ENCODE measurements around the gene PSMD11.
"Not testable (repeated sequence)": the region's sequence is repeated elsewhere in the genome, so short reads cannot be mapped to it uniquely, and the experiment has no call there.

The PSMD11 gene

DNA sequence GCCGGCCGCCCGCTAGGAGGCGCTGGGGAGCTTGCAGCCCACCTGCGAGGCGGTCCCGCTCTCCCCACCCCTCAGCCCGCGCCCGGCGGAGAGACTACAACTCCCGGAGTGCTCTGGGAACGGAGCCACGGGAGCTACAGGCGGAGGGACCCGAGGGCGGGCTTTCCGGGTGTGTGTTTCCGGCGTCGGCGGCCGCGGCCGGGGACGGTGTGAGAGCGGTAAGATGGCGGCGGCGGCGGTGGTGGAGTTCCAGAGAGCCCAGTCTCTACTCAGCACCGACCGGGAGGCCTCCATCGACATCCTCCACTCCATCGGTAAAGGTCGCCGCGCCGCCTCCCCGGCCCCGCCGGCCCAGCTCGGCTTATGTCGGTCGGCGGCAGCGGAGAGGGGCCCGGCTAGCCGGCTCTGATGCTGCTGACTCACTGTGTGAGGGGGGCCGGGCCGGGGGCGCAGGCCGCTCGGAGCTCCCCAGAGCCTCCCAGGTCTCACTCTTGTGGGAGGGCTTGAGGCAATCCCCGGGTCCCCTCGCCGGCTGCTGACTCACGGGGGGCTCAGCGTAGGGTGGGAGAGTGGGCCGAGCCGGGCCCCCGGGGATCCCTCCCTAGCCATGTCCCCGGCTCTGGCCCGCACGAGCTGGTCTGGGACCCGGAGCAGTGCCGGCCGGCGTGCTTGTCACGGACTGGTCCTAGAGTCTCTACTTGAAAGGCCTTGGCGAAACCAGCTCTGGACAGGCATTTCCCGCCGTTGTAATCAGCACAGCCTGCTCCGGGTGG, at the start of gene PSMD11:
TSS of gene PSMD11 (plus strand) at position 210 of the 773 bp plus-strand sequence. CDS start at position 224, 14 bp downstream.
- H3K27ac Mint-ChIP-seq = peak within 1 kb of the TSS; percentile 81
- H3K4me3 Mint-ChIP-seq = peak within 1 kb of the TSS; percentile 87
- DNase-seq (peak; percentile 99), ATAC-seq (peak; percentile 95)
- H3K27me3 Mint-ChIP-seq = peaks cover 10% of the 10 kb centered on the region
- H3K9me3 Mint-ChIP-seq = no peaks in the 10 kb centered on the region
- peaks cover 49% of the 10 kb centered on the region for H3K4me1 Mint-ChIP-seq
- H3K36me3 Mint-ChIP-seq (ENCODE audit: low read depth) = peaks cover 39% of the 10 kb centered on the region

DNA sequence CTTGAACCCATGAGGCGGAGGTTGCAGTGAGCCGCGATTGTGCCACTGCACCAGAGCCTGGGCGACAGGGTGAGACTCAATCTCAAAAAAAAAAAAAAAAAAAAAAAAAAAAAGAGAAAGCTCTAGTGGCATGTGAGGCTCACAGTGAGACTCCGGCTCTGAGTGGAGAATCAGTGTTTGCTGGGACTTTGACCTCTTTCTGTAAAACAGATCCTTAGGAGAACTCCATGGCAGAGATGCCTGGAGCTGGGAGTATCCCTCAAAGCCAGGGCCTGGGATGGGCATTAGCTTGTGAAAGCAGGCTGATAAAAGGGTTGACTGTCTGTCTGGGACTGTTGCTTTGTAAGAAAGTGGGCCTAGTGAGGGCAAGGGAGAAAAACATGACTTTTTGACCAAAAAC, 48.0 kb upstream of the PSMD11 start:
- Mint-ChIP-seq H3K36me3 (ENCODE audit: low read depth) (peaks cover 4% of the 10 kb centered on the region), H3K4me1 (peaks cover 4% of the 10 kb centered on the region), H3K4me3 (no peak overlapping the region), H3K27me3 (no peaks in the 10 kb centered on the region), H3K9me3 (peaks cover 2% of the 10 kb centered on the region), H3K27ac (no peak overlapping the region)
- DNase-seq = no peak
- ATAC-seq = no peak

DNA sequence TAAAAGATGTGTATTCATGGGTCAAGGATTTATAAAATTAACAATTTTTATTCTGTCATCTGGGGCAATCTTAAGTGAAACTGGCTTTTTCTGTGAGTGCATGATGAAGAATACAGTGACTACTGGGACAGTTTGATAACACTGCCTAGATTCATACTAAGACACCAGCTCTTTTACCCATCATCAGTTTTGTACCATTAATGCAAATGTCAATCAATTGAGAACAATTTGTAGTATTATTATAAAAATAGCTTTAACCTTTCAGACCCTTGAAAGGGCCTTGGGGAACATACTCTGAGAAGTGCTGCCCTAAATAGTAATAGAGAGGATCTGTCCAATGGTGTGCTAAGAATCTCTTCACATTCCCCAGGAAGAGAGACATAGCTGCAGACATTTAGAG, 45.4 kb upstream of the PSMD11 start:
- Mint-ChIP-seq H3K27me3 (no peaks in the 10 kb centered on the region), H3K27ac (no peak overlapping the region), H3K4me1 (peaks cover 4% of the 10 kb centered on the region), H3K9me3 (peaks cover 2% of the 10 kb centered on the region), H3K36me3 (ENCODE audit: low read depth) (peaks cover 4% of the 10 kb centered on the region), H3K4me3 (no peak overlapping the region)
- DNase-seq = no peak
- ATAC-seq = no peak

DNA sequence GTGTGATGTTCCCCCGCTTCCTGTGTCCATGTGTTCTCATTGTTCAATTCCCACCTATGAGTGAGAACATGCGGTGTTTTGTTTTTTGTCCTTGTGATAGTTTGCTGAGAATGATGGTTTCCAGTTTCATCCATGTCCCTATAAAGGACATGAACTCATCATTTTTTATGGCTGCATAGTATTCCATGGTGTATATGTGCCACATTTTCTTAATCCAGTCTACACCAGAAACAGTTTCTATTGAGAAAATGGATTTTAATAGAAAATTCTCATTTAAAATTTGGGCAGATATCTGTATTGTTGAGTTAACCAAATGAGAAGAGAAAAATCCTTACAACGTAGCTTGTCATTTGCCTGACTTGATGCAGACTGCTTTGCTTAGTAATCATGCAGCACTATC, 34.2 kb upstream of the PSMD11 start:
- H3K27me3 Mint-ChIP-seq; H3K4me3 Mint-ChIP-seq; H3K27ac Mint-ChIP-seq; H3K4me1 Mint-ChIP-seq; H3K36me3 Mint-ChIP-seq (ENCODE audit: low read depth); H3K9me3 Mint-ChIP-seq; ATAC-seq; DNase-seq: not testable (repeated sequence)

DNA sequence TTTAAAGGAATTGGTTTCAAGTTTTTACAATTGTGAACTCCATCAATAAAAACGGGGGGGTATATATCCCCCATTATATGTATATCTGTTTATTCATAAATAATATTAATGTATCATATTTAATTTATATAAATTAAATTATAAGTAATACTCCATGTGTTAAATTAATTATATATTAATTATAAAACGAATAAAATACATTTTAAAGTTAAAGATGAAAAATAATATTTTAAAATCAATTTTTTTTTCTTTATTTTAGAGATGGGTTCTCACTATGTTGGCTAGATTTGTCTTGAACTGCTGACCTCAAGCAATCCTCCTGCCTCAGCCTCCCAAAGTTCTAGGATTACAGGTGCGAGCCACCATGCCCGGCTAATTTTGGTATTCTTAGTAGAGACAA, 17.4 kb upstream of the PSMD11 start:
- no peak for ATAC-seq
- Mint-ChIP-seq H3K4me1 (no peaks in the 10 kb centered on the region), H3K27me3 (no peaks in the 10 kb centered on the region)

DNA sequence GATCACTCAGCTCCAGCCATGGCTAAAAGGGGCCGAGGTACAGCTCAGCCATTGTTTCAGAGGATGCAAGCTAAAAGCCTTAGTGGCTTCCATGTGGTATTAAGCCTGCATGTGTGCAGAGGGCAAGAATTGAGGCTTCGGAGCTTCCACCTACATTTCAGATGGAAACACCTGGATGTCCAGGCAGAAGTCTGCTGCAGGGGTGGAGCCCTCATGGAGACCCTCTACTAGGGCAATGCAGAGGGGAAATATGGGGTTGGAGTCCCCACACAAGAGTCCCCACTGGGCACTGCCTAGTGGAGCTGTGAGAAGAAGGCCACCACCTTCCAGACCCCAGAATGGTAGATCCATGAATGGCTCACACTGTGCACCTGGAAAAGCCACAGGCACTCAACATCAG, 14.7 kb upstream of the PSMD11 start:
- Mint-ChIP-seq H3K27me3 (no peaks in the 10 kb centered on the region), H3K4me1 (no peaks in the 10 kb centered on the region), H3K27ac (no peak overlapping the region), H3K9me3 (peaks cover 12% of the 10 kb centered on the region), H3K4me3 (no peak overlapping the region), H3K36me3 (ENCODE audit: low read depth) (peaks cover 4% of the 10 kb centered on the region)
- DNase-seq = no peak
- ATAC-seq = no peak

More for the DNA sequence above, 17.4 kb upstream of the PSMD11 start:
- peaks cover 4% of the 10 kb centered on the region for H3K36me3 Mint-ChIP-seq (ENCODE audit: low read depth)
- no peak overlapping the region for H3K4me3 Mint-ChIP-seq
- peaks cover 12% of the 10 kb centered on the region for H3K9me3 Mint-ChIP-seq
- no peak for DNase-seq
- H3K27ac Mint-ChIP-seq = no peak overlapping the region

DNA sequence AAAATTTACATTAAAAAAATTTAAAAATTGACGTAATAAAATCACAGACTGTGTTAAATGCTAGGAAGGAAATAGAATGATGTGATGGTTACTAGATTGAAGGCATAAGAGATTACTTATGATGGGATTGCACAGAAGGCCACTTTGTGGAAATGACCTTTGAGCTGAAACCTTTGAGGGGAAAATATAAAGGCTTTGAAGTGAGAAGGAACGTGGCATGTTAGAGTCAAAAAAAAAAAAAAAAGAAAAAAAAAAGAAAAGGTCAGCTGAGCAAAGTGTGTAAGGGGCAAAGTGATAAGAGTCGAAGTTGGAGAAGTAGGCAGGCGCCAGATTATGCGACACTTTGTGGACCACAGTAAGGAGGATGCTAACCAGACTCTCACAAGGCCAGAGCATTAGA, 3.6 kb upstream of the PSMD11 start:
- H3K36me3 Mint-ChIP-seq (ENCODE audit: low read depth) = peaks cover 9% of the 10 kb centered on the region
- ATAC-seq (peak; percentile 38), DNase-seq (no peak)
- peaks cover 30% of the 10 kb centered on the region for H3K4me1 Mint-ChIP-seq
- H3K27me3 Mint-ChIP-seq = peaks cover 16% of the 10 kb centered on the region
- peak overlapping the region; percentile 44 for H3K27ac Mint-ChIP-seq
- H3K9me3 Mint-ChIP-seq = peaks cover 8% of the 10 kb centered on the region
- no peak overlapping the region for H3K4me3 Mint-ChIP-seq

DNA sequence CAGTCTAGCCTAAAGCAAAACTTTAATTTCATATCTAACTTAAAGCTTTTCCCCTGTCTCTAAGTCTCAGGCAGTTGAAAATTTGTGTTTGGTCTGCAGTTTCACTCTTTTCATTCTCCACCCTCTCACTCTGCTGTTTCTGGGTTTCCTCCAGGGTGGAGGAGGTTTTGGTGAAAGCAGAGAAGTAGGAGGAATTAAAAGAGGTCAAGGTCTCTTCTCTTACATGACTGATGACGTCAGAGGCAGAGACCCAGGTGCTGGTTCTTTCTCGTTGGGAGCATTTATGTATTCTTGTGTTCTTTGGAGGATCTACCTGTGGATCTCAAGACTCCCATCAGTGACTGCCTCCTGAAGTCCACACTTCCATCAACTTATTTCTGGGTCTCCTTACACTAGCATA, 2.4 kb upstream of the PSMD11 start:
- no peak overlapping the region for H3K27ac Mint-ChIP-seq
- no peaks in the 10 kb centered on the region for H3K9me3 Mint-ChIP-seq
- ATAC-seq (no peak), DNase-seq (no peak)
- H3K4me3 Mint-ChIP-seq = no peak overlapping the region
- peaks cover 18% of the 10 kb centered on the region for H3K36me3 Mint-ChIP-seq (ENCODE audit: low read depth)
- H3K4me1 Mint-ChIP-seq = peaks cover 41% of the 10 kb centered on the region
- peaks cover 14% of the 10 kb centered on the region for H3K27me3 Mint-ChIP-seq

DNA sequence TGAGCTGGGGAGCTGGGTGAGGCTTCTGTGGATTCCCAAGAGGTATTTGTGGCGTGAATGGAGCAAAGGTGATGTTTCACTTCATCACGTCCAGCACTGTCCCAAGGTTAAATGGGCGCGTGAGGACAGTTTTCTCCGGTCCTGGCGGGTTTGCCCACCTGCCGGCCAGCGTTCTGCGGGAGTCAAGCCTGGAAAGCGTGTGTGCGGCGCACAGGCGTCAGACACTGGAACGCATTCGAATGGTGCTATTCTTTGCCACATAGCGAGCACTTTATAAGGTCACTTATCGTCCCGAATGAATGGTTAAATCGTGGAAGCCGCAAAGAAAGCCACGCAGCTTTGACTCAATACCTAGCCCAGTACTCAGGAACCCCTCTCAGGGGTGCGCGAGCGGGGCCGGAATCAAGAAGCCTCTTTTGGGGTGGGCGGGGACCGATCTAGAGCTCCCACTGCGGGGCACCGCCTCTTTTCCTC, 446 bp upstream of the PSMD11 start:
- H3K27ac Mint-ChIP-seq = peak overlapping the region; percentile 81
- peak overlapping the region; percentile 87 for H3K4me3 Mint-ChIP-seq
- no peak for DNase-seq
- H3K27me3 Mint-ChIP-seq = peaks cover 10% of the 10 kb centered on the region
- no peaks in the 10 kb centered on the region for H3K9me3 Mint-ChIP-seq
- H3K4me1 Mint-ChIP-seq = peaks cover 49% of the 10 kb centered on the region
- H3K36me3 Mint-ChIP-seq (ENCODE audit: low read depth) = peaks cover 33% of the 10 kb centered on the region
- ATAC-seq = no peak

DNA sequence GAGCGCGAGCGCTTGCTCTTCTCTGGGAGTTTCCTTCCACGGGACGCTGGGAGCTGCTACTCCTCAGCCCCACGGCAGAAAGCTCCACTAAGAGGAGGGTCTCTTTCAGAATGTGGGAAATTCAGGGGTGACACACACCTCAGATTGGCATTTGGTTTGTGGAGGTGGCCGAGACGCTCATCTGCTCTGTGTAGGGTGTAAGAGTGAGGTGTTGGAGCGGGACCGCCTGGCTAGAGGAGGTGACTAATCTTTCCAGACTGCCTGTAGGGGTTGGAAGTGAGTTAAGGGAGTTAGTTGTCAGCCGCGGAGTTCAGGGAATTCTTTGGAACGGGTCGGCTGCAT, 735 bp downstream of the PSMD11 start:
- H3K27me3 Mint-ChIP-seq = peaks cover 10% of the 10 kb centered on the region
- peak; percentile 38 for DNase-seq
- H3K27ac Mint-ChIP-seq = peak overlapping the region; percentile 81
- peaks cover 44% of the 10 kb centered on the region for H3K36me3 Mint-ChIP-seq (ENCODE audit: low read depth)
- peak overlapping the region; percentile 87 for H3K4me3 Mint-ChIP-seq
- peaks cover 49% of the 10 kb centered on the region for H3K4me1 Mint-ChIP-seq
- peak; percentile 52 for ATAC-seq
- H3K9me3 Mint-ChIP-seq = no peaks in the 10 kb centered on the region

DNA sequence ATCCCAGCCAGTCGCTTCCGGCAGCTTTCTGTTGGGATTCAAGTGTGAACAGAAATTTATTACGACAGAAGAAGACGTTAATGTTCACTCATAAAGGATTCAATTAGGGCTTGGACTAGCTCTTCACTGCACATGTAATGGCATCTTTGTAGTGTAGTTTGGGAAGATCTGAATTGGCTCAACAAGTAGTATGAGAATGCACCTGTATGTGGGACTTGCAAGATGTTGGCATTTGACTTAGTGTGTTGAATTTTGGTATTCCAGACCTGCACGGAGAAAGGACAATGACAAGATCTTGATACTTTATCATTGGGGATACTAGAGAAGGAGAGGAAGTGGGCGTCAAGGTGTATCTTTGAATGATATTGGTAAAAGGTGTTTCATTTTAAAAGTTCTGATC, 1.2 kb downstream of the PSMD11 start:
- H3K9me3 Mint-ChIP-seq = no peaks in the 10 kb centered on the region
- H3K4me1 Mint-ChIP-seq = peaks cover 49% of the 10 kb centered on the region
- DNase-seq (no peak), ATAC-seq (no peak)
- H3K27me3 Mint-ChIP-seq = peaks cover 10% of the 10 kb centered on the region
- H3K27ac Mint-ChIP-seq = peak overlapping the region; percentile 81
- peaks cover 46% of the 10 kb centered on the region for H3K36me3 Mint-ChIP-seq (ENCODE audit: low read depth)
- H3K4me3 Mint-ChIP-seq = peak overlapping the region; percentile 87

DNA sequence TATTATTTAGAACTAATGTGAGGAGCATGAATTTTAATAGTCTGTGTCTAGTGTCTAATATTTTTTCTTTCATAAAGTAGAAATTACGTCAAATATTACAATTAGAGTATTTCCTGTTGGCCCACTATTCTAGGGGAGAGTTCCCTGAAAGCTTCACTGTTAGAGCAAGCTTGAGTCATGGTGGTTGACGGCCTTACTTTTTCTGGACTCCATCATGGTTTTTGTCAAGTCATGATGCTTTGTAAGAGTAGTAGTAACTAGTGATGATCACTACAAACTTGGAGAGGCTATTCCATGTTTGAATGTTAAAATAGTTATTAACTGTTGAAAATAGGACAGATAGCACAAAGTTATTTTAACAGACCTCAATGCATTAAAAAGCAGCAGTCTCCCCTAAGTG, 1.7 kb downstream of the PSMD11 start:
- DNase-seq (no peak), ATAC-seq (no peak)
- Mint-ChIP-seq H3K4me3 (peak overlapping the region; percentile 87), H3K27ac (peak overlapping the region; percentile 81), H3K9me3 (no peaks in the 10 kb centered on the region), H3K4me1 (peaks cover 44% of the 10 kb centered on the region), H3K27me3 (peaks cover 10% of the 10 kb centered on the region), H3K36me3 (ENCODE audit: low read depth) (peaks cover 49% of the 10 kb centered on the region)

DNA sequence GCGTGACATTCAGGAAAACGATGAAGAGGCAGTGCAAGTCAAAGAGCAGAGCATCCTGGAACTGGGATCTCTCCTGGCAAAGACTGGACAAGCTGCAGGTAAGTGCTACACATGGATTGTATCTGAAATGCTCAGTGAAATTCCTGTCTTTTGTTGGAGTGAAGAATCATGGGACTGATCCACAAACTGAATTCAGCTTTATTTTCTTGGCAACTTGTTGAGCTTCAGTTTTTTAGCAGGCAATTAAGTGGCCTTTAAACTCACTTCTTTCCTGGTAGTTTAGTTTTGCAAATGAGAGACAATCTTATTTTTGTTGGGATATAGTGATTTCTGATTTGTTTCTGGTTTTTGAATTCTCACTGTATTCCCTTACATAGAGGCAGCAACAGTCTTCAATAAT, 2.6 kb downstream of the PSMD11 start:
- Mint-ChIP-seq H3K4me3 (peak overlapping the region; percentile 87), H3K4me1 (peaks cover 40% of the 10 kb centered on the region), H3K9me3 (no peaks in the 10 kb centered on the region), H3K27ac (peak overlapping the region; percentile 4), H3K27me3 (peaks cover 10% of the 10 kb centered on the region), H3K36me3 (ENCODE audit: low read depth) (peaks cover 57% of the 10 kb centered on the region)
- no peak for ATAC-seq
- no peak for DNase-seq

DNA sequence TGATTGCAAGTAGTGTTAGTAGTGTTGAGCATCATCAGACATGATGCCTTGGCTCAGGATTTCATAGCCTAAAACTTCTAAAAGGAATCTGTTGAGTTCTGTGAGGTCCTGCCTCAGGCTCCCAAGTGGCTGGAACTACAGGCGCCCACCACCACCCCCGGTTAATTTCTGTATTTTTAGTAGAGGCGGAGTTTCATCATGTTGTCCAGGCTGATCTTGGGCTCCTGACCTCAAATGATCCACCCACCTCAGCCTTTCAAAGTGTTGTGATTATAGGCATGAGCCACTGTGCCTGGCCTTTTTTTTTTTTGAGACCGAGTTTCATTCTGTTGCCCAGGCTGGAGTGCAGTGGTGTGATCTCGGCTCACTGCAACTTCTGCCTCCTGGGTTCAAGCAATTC, 5.7 kb downstream of the PSMD11 start:
- no peak for DNase-seq
- Mint-ChIP-seq H3K27ac (no peak overlapping the region), H3K27me3 (no peaks in the 10 kb centered on the region), H3K4me1 (peaks cover 28% of the 10 kb centered on the region), H3K9me3 (no peaks in the 10 kb centered on the region), H3K4me3 (no peak overlapping the region), H3K36me3 (ENCODE audit: low read depth) (peaks cover 77% of the 10 kb centered on the region)
- ATAC-seq = no peak

DNA sequence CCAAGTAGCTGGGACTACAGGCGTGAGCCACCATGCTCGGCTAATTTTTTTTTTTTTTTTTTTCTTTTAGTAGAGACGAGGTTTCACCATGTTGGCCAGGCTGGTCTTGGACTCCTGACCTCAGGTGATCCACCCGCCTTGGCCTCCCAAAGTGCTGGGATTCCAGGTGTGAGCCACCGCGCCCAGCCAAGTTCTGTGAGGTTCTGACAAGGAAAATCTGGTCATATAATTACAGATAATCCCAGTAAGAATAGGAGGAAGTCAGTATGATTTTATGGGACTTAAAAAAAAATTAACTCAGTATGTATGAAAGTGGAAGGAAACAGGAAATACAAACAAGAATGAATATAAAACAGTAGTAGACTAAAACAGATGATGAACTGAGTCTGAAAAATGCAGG, 6.1 kb downstream of the PSMD11 start:
- Mint-ChIP-seq H3K4me1 (peaks cover 25% of the 10 kb centered on the region), H3K36me3 (ENCODE audit: low read depth) (peaks cover 77% of the 10 kb centered on the region)
- not testable (repeated sequence) for H3K27ac Mint-ChIP-seq, H3K4me3 Mint-ChIP-seq, H3K9me3 Mint-ChIP-seq, ATAC-seq, H3K27me3 Mint-ChIP-seq, DNase-seq
